A673 (cell line): ENCODE results near the gene HLA-G. TPM values are rescaled to one million over a fixed set of nuclear protein-coding genes. Genes with fewer than 3 reads are reported as not detected.
A peak's percentile ranks its signal among the peaks of the same experiment; 100 is the strongest.

Source experiments
- BruUV-seq: library from RNA; stranded (reverse); fragments of 400-500 nt; replicated peaks from 2 replicates; lab custom pipeline; 2021; lab: Mats Ljungman, UMichigan
- CTCF ChIA-PET: fragments of 300-600 bp; sonication (Branson Sonifier 250); formaldehyde crosslinking; loops from one replicate; lab custom pipeline; 2022; ENCODE audit warnings: antibody characterized with exemption; lab: Charles Lee
- POLR2A ChIA-PET: fragments of 300-600 bp; sonication (Branson Sonifier 250); formaldehyde crosslinking; loops from one replicate; lab custom pipeline; 2022; ENCODE audit warnings: antibody characterized with exemption; ENCODE audit not compliant: low non-redundant PET; lab: Charles Lee
- DNase-seq: peaks from one replicate; pipeline ENCODE4 v3.0.0-alpha.2; 2015; ENCODE audit warnings: low spot score
- H3K27ac ChIP-seq: fragments of 200-600 bp; sonication (generic); 2 replicates; pipeline ENCODE4 v1.5.1; 2016; ENCODE audit warnings: mixed run types, low read depth, mild to moderate bottlenecking, mixed read lengths, antibody characterized with exemption, low read length; ENCODE audit not compliant: poor library complexity, severe bottlenecking
- H3K27me3 ChIP-seq: fragments of 200-600 bp; sonication (generic); replicated peaks from 2 replicates; pipeline ENCODE4 v1.6.1; 2017; ENCODE audit warnings: mixed run types, low read depth, mild to moderate bottlenecking, mixed read lengths, antibody characterized with exemption, low read length; ENCODE audit not compliant: insufficient read depth, poor library complexity
- H3K36me3 ChIP-seq: fragments of 200-600 bp; sonication (generic); 2 replicates; pipeline ENCODE4 v1.6.1; 2016; ENCODE audit warnings: mixed run types, mild to moderate bottlenecking, mixed read lengths, antibody characterized with exemption, low read length; ENCODE audit not compliant: insufficient read depth, poor library complexity, severe bottlenecking
- H3K4me1 ChIP-seq: fragments of 200-600 bp; sonication (generic); 2 replicates; pipeline ENCODE4 v1.6.1; 2017; ENCODE audit warnings: mixed run types, mild to moderate bottlenecking, mixed read lengths, antibody characterized with exemption, low read length; ENCODE audit not compliant: insufficient read depth, poor library complexity, severe bottlenecking
- H3K4me3 ChIP-seq: fragments of 200-600 bp; sonication (generic); 2 replicates; pipeline ENCODE4 v1.5.1; 2016; ENCODE audit warnings: low read depth, mixed run types, mild to moderate bottlenecking, mixed read lengths, low read length; ENCODE audit not compliant: poor library complexity, severe bottlenecking
- H3K9me3 ChIP-seq: fragments of 200-600 bp; sonication (generic); 2 replicates; pipeline ENCODE4 v1.6.1; 2016; ENCODE audit warnings: mixed run types, low read depth, mild to moderate bottlenecking, mixed read lengths, antibody characterized with exemption, low read length; ENCODE audit not compliant: poor library complexity, severe bottlenecking
- EZH2 ChIP-seq: fragments of 200-600 bp; sonication (generic); IDR thresholded peaks from 2 replicates; pipeline ENCODE4 v1.6.1; 2017; ENCODE audit warnings: borderline replicate concordance, low read depth, mild to moderate bottlenecking, mixed read lengths, antibody characterized with exemption, low read length; ENCODE audit not compliant: poor library complexity, severe bottlenecking
- intact Hi-C: fragments of 100-400 bp; cut with micrococcal nuclease; formaldehyde crosslinking; loops from one replicate; pipeline ENCODE4 v1.10.0; 2022; ENCODE audit not compliant: unreplicated experiment
- total RNA-seq: library from RNA; stranded (reverse); gene quantifications from 2 replicates; pipeline ENCODE4 v1.2.3, GENCODE V29; 2021
- TF ChIP-seq, protein P1 (sequence below): fragments of 300-800, 200-600 bp; sonication (generic); conservative IDR thresholded peaks from 2 replicates; pipeline ENCODE4 v1.5.1; 2017; ENCODE audit warnings: low read depth, mild to moderate bottlenecking, antibody characterized with exemption, low read length, moderate library complexity, mixed read lengths

The HLA-G gene
- total RNA-seq, 1 experiment from 2014 or later: not detected

DNA sequence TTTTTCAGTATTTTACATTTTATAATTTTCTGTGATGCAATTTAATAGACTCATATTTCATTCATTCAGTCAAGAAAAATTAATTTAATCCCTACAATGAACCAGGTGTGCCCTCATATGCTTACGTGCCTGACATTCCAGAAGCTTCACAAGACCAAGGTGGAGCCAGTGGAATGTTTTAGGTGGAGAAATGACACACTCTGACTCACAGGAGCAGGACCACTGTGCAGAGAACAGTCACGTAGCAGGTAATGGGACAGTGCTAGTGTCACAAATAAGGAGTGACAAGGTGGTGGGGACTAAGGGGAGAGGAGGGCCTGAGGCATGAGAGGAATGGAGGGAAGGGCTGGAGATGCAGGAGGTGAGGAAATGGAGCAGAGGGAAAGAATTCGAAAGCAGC lies 37.0 kb upstream of the HLA-G start:
- no peak for DNase-seq
- no TSS peak for BruUV-seq
- H3K9me3 ChIP-seq: no peaks in the 10 kb centered on the region
- TF ChIP-seq, protein P1, sequence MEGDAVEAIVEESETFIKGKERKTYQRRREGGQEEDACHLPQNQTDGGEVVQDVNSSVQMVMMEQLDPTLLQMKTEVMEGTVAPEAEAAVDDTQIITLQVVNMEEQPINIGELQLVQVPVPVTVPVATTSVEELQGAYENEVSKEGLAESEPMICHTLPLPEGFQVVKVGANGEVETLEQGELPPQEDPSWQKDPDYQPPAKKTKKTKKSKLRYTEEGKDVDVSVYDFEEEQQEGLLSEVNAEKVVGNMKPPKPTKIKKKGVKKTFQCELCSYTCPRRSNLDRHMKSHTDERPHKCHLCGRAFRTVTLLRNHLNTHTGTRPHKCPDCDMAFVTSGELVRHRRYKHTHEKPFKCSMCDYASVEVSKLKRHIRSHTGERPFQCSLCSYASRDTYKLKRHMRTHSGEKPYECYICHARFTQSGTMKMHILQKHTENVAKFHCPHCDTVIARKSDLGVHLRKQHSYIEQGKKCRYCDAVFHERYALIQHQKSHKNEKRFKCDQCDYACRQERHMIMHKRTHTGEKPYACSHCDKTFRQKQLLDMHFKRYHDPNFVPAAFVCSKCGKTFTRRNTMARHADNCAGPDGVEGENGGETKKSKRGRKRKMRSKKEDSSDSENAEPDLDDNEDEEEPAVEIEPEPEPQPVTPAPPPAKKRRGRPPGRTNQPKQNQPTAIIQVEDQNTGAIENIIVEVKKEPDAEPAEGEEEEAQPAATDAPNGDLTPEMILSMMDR: no peak
- TF ChIP-seq EZH2: no peak
- POLR2A ChIA-PET: interaction anchor here (1.1 kb wide), 1 partner anchor 151 kb away, joined by 5 read pairs; no protein-coding TSS in a partner anchor
- intact Hi-C loops: no loop called here
- CTCF ChIA-PET: no interaction called here
- H3K27me3 ChIP-seq: peaks cover 49% of the 10 kb centered on the region
- no peaks in the 10 kb centered on the region for H3K36me3 ChIP-seq
- H3K27ac ChIP-seq: no peak overlapping the region
- no peak overlapping the region for H3K4me3 ChIP-seq
- peaks cover 7% of the 10 kb centered on the region for H3K4me1 ChIP-seq

DNA sequence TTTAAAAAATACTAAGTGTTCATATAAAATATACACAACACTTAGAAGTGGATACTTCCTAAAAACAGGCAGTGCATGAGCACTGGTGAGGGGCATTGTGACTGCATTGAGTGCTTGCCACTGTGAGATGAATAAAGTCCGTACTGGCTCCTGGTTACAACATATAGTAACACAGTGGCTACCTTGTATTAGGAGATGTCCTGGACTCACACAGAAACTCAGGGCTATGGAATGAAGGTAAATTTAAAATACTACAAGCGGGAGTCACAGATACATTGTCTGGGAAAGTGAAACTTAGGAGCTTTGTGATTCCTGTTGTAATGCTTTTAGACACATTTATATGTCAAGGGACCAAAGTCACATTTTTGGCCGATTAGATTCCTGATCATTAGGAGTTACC lies 36.5 kb upstream of the HLA-G start:
- Histone ChIP-seq H3K4me1 (peaks cover 7% of the 10 kb centered on the region), H3K4me3 (no peak overlapping the region), H3K27me3 (peaks cover 46% of the 10 kb centered on the region), H3K36me3 (no peaks in the 10 kb centered on the region), H3K27ac (no peak overlapping the region), H3K9me3 (no peaks in the 10 kb centered on the region)
- TF ChIP-seq EZH2: no peak
- TF ChIP-seq, protein P1: no peak
- no TSS peak for BruUV-seq
- ChIA-PET CTCF (no interaction called here), POLR2A (interaction anchor here (1.1 kb wide), 1 partner anchor 150 kb away, joined by 5 read pairs; no protein-coding TSS in a partner anchor)
- no peak for DNase-seq
- intact Hi-C loops: no loop called here

DNA sequence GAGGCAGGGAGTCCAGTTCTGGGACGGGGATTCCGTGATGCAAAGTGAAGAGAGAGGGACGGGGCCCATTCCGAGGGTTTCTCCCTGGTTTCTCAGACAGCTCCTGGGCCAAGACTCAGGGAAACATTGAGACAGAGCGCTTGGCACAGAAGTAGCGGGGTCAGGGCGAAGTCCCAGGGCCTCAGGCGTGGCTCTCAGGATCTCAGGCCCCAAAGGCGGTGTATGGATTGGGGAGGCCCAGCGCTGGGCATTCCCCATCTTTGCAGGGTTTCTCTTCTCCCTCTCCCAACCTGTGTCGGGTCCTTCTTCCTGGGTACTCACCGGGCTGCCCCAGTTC lies 35.9 kb upstream of the HLA-G start:
- no TSS peak for BruUV-seq
- POLR2A ChIA-PET: interaction anchor here (1.1 kb wide), 1 partner anchor 150 kb away, joined by 5 read pairs; no protein-coding TSS in a partner anchor
- Histone ChIP-seq H3K4me1 (peaks cover 7% of the 10 kb centered on the region), H3K4me3 (peak overlapping the region; percentile 46), H3K36me3 (no peaks in the 10 kb centered on the region), H3K27me3 (peaks cover 41% of the 10 kb centered on the region), H3K27ac (no peak overlapping the region), H3K9me3 (no peaks in the 10 kb centered on the region)
- TF ChIP-seq EZH2: no peak
- TF ChIP-seq, protein P1: no peak
- DNase-seq: no peak
- CTCF ChIA-PET: no interaction called here
- intact Hi-C loops: no loop called here
